CD14-positive monocyte (primary cell): ENCODE measurements around the gene RBL1. TPM values are rescaled to one million over a fixed set of nuclear protein-coding genes. Genes with fewer than 3 reads are reported as not detected.
A peak's percentile ranks its signal among the peaks of the same experiment; 100 is the strongest.

Source experiments
- DNase-seq, 3 donors: peaks; one replicate each; pipeline ENCODE4 v3.0.0-alpha.2; 2011 to 2022
- H2AFZ ChIP-seq: 2 replicates; pipeline ENCODE4 v1.6.0; 2012; ENCODE audit warnings: mild to moderate bottlenecking, low read depth, low read length, inconsistent platforms; ENCODE audit not compliant: insufficient read depth, poor library complexity, severe bottlenecking
- H3K27ac ChIP-seq, 2 donors: 1 replicate in 1 of 2; 2 replicates in 1 of 2; pipeline ENCODE4 v1.5.1; 2012 to 2013; ENCODE audit warnings: low read length in 2 of 2, control low read depth in 1 of 2, inconsistent platforms in 1 of 2, low read depth in 1 of 2, mild to moderate bottlenecking in 1 of 2
- H3K27me3 ChIP-seq, 2 donors: one replicate each; pipeline versions ENCODE4 v1.6.0 to v1.6.1; 2011 to 2013; ENCODE audit warnings: low read length in 2 of 2; ENCODE audit not compliant: control insufficient read depth in 2 of 2, insufficient read depth in 2 of 2
- H3K36me3 ChIP-seq, 2 donors: replicated peaks in 1 of 2; 1 replicate in 1 of 2; 2 replicates in 1 of 2; pipeline versions ENCODE4 v1.5.1 to v1.6.1; 2012 to 2013; ENCODE audit warnings: low read length in 2 of 2, control low read depth in 1 of 2, inconsistent platforms in 1 of 2, mild to moderate bottlenecking in 1 of 2; ENCODE audit not compliant: insufficient read depth in 2 of 2, control insufficient read depth in 1 of 2
- H3K4me1 ChIP-seq, 2 donors: 1 replicate in 1 of 2; 2 replicates in 1 of 2; pipeline versions ENCODE4 v1.5.1 to v1.6.1; 2012 to 2013; ENCODE audit warnings: low read length in 2 of 2, control low read depth in 1 of 2, inconsistent platforms in 1 of 2, mild to moderate bottlenecking in 1 of 2, moderate library complexity in 1 of 2; ENCODE audit not compliant: insufficient read depth in 2 of 2, control insufficient read depth in 1 of 2
- H3K4me2 ChIP-seq: replicated peaks from 2 replicates; pipeline ENCODE3; 2012; ENCODE audit warnings: low read length, moderate library complexity, mild to moderate bottlenecking; ENCODE audit not compliant: poor library complexity, severe bottlenecking; ENCODE audit errors: extremely low read depth
- H3K4me3 ChIP-seq, 3 experiments: fragments of 200-600 bp in 1 of 3; sonication (generic) in 1 of 3; replicated peaks in 1 of 3; 1 replicate in 2 of 3; 2 replicates in 1 of 3; pipeline ENCODE4 v1.5.1; 2011 to 2013; ENCODE audit warnings: low read length in 3 of 3, mild to moderate bottlenecking in 3 of 3, control low read depth in 2 of 3, low read depth in 2 of 3, inconsistent platforms in 1 of 3, moderate library complexity in 1 of 3
- H3K79me2 ChIP-seq: 2 replicates; pipeline ENCODE4 v1.6.0; 2012; ENCODE audit warnings: mild to moderate bottlenecking, control low read depth, inconsistent platforms, low read length, moderate library complexity; ENCODE audit not compliant: insufficient read depth
- H3K9ac ChIP-seq: 2 replicates; pipeline ENCODE4 v1.6.0; 2017; ENCODE audit warnings: low read length, mild to moderate bottlenecking; ENCODE audit not compliant: insufficient read depth, poor library complexity, severe bottlenecking
- H3K9me3 ChIP-seq, 2 donors: replicated peaks in 1 of 2; 1 replicate in 1 of 2; 2 replicates in 1 of 2; pipeline versions ENCODE4 v1.5.1 to v1.6.1; 2012 to 2013; ENCODE audit warnings: low read length in 2 of 2, control low read depth in 1 of 2; ENCODE audit not compliant: control insufficient read depth in 1 of 2, insufficient read depth in 1 of 2
- H4K20me1 ChIP-seq: 2 replicates; pipeline ENCODE4 v1.6.0; 2012; ENCODE audit warnings: mild to moderate bottlenecking, low read length, control low read depth, moderate library complexity; ENCODE audit not compliant: insufficient read depth
- H3K27ac Mint-ChIP-seq, 7 donors: one replicate each; pipeline ENCODE4 v1.8.0; 2020; ENCODE audit warnings: mild to moderate bottlenecking in 7 of 7, mixed read lengths in 7 of 7, moderate library complexity in 6 of 7, inconsistent platforms in 2 of 7
- H3K27me3 Mint-ChIP-seq, 3 donors: one replicate each; pipeline ENCODE4 v1.8.0; 2021 to 2022; ENCODE audit warnings: low read depth in 3 of 3, mild to moderate bottlenecking in 3 of 3, mixed read lengths in 3 of 3, moderate library complexity in 3 of 3, inconsistent platforms in 1 of 3
- H3K36me3 Mint-ChIP-seq, 2 donors: one replicate each; pipeline ENCODE4 v1.8.0; 2020; ENCODE audit warnings: mixed read lengths in 2 of 2, inconsistent platforms in 1 of 2, mild to moderate bottlenecking in 1 of 2
- H3K4me1 Mint-ChIP-seq: one replicate; pipeline ENCODE4 v1.8.0; 2020; ENCODE audit warnings: mild to moderate bottlenecking, mixed read lengths
- H3K4me3 Mint-ChIP-seq, 2 donors: one replicate each; pipeline ENCODE4 v1.8.0; 2020; ENCODE audit warnings: mild to moderate bottlenecking in 2 of 2, mixed read lengths in 2 of 2, moderate library complexity in 1 of 2
- H3K9me3 Mint-ChIP-seq, 7 donors: one replicate each; pipeline ENCODE4 v1.8.0; 2020 to 2022; ENCODE audit warnings: mixed read lengths in 7 of 7, mild to moderate bottlenecking in 6 of 7, moderate library complexity in 6 of 7, inconsistent platforms in 2 of 7
- WGBS: methylation state at CpG from one replicate; pipeline ENCODE4 v1.1.5; 2013; ENCODE audit warnings: missing lambda C conversion rate; ENCODE audit not compliant: insufficient coverage; 5-methylcytosine and 5-hydroxymethylcytosine counted together
- intact Hi-C, 2 donors: fragments of 100-400 bp; cut with micrococcal nuclease; formaldehyde crosslinking; loops; one replicate each; pipeline versions ENCODE4 v1.15.0 to v1.15.1; 2023
- polyA plus RNA-seq, 3 donors: library from polyadenylated mRNA; depleted of rRNA in 1 of 3; unstranded in 2 of 3; stranded (reverse) in 1 of 3; fragments of 300-500 nt in 2 of 3; fragments of >200 nt in 1 of 3; fragmentation: Illumina TruSeq in 2 of 3; gene quantifications; 1 replicate in 2 of 3; 2 replicates in 1 of 3; pipeline ENCODE4 v1.2.3, GENCODE V29; 2012 to 2021
- TF ChIP-seq, protein P1 (sequence below): fragments of 200-600 bp; IDR thresholded peaks from one replicate; pipeline ENCODE4 v1.8.0; 2022; ENCODE audit warnings: antibody characterized with exemption, mild to moderate bottlenecking

RBL1 gene
- polyA plus RNA-seq, 3 donors = 1.5 to 3.7 (median 2.4) TPM

- no peak overlapping the region for H2AFZ ChIP-seq
- H3K4me1 Mint-ChIP-seq = no peaks in the 10 kb centered on the region
Measured at GRCh38 chr20:37102571-37102970, 6.8 kb upstream of the RBL1 start.

DNA sequence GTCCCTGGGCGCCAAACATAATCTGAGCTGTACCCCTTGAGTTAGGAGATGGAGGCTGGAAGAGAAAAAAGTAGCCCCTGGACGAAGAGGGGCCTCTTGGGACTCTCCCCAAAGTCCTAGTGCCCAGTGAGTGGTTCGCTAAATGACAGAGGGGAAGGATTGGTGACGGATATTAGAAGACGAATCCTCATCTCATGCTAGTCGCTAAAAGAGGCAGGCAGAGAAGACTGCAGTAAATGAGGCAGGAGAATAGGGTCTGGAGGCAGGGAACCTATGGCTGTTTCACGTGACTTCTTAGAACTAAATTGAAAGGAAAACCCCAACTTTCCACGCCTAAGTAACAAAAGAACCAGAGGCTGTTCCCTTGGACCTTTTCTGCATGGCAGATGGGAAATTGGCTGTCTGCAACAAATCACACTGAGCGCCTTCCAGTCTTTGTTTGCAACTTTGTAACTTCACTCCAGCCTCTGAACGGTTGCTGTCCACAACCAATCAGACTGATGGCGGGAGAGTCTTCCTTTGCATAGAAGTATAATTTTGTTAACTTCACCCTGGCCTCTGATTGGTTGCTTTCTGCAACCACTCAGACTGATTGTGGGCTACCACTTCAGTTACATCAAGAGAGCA is 731 bp upstream of the RBL1 start:
- Histone ChIP-seq H3K27me3 (no peaks in the 10 kb centered on the region), H2AFZ (peak overlapping the region; percentile 97), H3K9me3 (no peaks in the 10 kb centered on the region), H3K4me1 (peaks cover 16 to 23% of the 10 kb centered on the region in 2 donors), H3K79me2 (peaks cover 43% of the 10 kb centered on the region), H3K4me3 (peak overlapping the region in 2 of 3 experiments; percentile 78 to 87), H3K4me2 (peak overlapping the region; percentile 97), H4K20me1 (no peaks in the 10 kb centered on the region), H3K36me3 (no peaks in the 10 kb centered on the region), H3K27ac (peak overlapping the region in 1 of 2 donors; percentile 86), H3K9ac (no peak overlapping the region)
- Mint-ChIP-seq H3K27me3 (peaks cover 0 to 2% (median 0%) of the 10 kb centered on the region in 3 donors), H3K9me3 (no peaks in the 10 kb centered on the region), H3K36me3 (peaks cover 2 to 4% of the 10 kb centered on the region in 2 donors), H3K27ac (peak overlapping the region in 6 of 7 donors; percentile 91 to 100 (median 100)), H3K4me3 (peak overlapping the region; percentile 99), H3K4me1 (peaks cover 21% of the 10 kb centered on the region)
- WGBS = 79% methylated on average over 8 of the region's 11 CpGs
- no peak for DNase-seq
- TF ChIP-seq, protein P1, sequence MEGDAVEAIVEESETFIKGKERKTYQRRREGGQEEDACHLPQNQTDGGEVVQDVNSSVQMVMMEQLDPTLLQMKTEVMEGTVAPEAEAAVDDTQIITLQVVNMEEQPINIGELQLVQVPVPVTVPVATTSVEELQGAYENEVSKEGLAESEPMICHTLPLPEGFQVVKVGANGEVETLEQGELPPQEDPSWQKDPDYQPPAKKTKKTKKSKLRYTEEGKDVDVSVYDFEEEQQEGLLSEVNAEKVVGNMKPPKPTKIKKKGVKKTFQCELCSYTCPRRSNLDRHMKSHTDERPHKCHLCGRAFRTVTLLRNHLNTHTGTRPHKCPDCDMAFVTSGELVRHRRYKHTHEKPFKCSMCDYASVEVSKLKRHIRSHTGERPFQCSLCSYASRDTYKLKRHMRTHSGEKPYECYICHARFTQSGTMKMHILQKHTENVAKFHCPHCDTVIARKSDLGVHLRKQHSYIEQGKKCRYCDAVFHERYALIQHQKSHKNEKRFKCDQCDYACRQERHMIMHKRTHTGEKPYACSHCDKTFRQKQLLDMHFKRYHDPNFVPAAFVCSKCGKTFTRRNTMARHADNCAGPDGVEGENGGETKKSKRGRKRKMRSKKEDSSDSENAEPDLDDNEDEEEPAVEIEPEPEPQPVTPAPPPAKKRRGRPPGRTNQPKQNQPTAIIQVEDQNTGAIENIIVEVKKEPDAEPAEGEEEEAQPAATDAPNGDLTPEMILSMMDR = no peak
- intact Hi-C loops = loop anchor here in 1 of 2 donors (5.0 to 10.0 kb wide), 2 partner anchors 78 to 139 kb away; partner anchors contain the start of genes MROH8 and RPN2

More at GRCh38 chr20:37102571-37102970, 6.8 kb upstream of the RBL1 start:
- intact Hi-C loops = no loop called here
- Histone ChIP-seq H3K27ac (no peak overlapping the region), H3K9me3 (no peaks in the 10 kb centered on the region), H3K27me3 (no peaks in the 10 kb centered on the region), H4K20me1 (no peaks in the 10 kb centered on the region), H3K4me1 (no peaks in the 10 kb centered on the region), H3K4me2 (no peak overlapping the region), H3K36me3 (no peaks in the 10 kb centered on the region), H3K4me3 (no peak overlapping the region), H3K79me2 (no peaks in the 10 kb centered on the region), H3K9ac (no peak overlapping the region)
- no peak for DNase-seq
- Mint-ChIP-seq H3K27ac (no peak overlapping the region), H3K27me3 (peaks cover 0 to 2% (median 0%) of the 10 kb centered on the region in 3 donors), H3K9me3 (no peaks in the 10 kb centered on the region), H3K4me3 (no peak overlapping the region), H3K36me3 (no peaks in the 10 kb centered on the region)
- WGBS = 96% methylated on average over 5 of the region's 6 CpGs
- TF ChIP-seq, protein P1 = no peak
